CD4-positive, alpha-beta T cell treated with Interleukin-6 at 100 ng/mL for 8 hours (primary cell): ENCODE results near the gene RFFL.
"Not testable (repeated sequence)": the region's sequence is repeated elsewhere in the genome, so short reads cannot be mapped to it uniquely, and the experiment has no call there.

Source experiments
- DNase-seq: peaks from one replicate; pipeline ENCODE4 v3.0.0-alpha.2; 2020; ENCODE audit warnings: mixed read lengths, low spot score

Gene RFFL

GRCh38 chr17:35063514-35064223 is at the start of gene RFFL:
TSS of gene RFFL (minus strand) at chr17:35063707. CDS start at chr17:35026553, 37,154 bp downstream.
- peak; percentile 92 for DNase-seq

- DNase-seq = not testable (repeated sequence)
These were observed 47.3 kb upstream of the RFFL start for GRCh38 chr17:35110791-35111190.

- DNase-seq = no peak
These were observed 41.4 kb upstream of the RFFL start for GRCh38 chr17:35104844-35105450.

- DNase-seq = no peak
These were observed 39.8 kb upstream of the RFFL start for GRCh38 chr17:35103271-35103670.

- no peak for DNase-seq
These were observed 38.2 kb upstream of the RFFL start for GRCh38 chr17:35101725-35102124.

GRCh38 chr17:35101036-35101435 is 37.5 kb upstream of the RFFL start:
- no peak for DNase-seq

GRCh38 chr17:35099908-35100307 is 36.4 kb upstream of the RFFL start:
- DNase-seq = no peak

GRCh38 chr17:35097776-35098175 is 34.3 kb upstream of the RFFL start:
- no peak for DNase-seq

- no peak for DNase-seq
These were observed 32.2 kb upstream of the RFFL start for GRCh38 chr17:35095741-35096140.

GRCh38 chr17:35094902-35095301 is 31.4 kb upstream of the RFFL start:
- DNase-seq = no peak

- DNase-seq = not testable (repeated sequence)
These were observed 27.2 kb upstream of the RFFL start for GRCh38 chr17:35090707-35091106.

GRCh38 chr17:35089586-35090296 is 26.2 kb upstream of the RFFL start:
- DNase-seq = peak; percentile 28

- DNase-seq = peak; percentile 88
These were observed 25.5 kb upstream of the RFFL start for GRCh38 chr17:35088881-35089585.

GRCh38 chr17:35088356-35088880 is 24.9 kb upstream of the RFFL start:
- DNase-seq = peak; percentile 10

- peak; percentile 20 for DNase-seq
These were observed 24.3 kb upstream of the RFFL start for GRCh38 chr17:35087731-35088355.

- DNase-seq = peak; percentile 3
These were observed 23.5 kb upstream of the RFFL start for GRCh38 chr17:35086931-35087573.

- DNase-seq = no peak
These were observed 22.7 kb upstream of the RFFL start for GRCh38 chr17:35086164-35086563.

GRCh38 chr17:35084987-35085386 is 21.5 kb upstream of the RFFL start:
- DNase-seq = no peak

- no peak for DNase-seq
These were observed 19.6 kb upstream of the RFFL start for GRCh38 chr17:35083071-35083470.

GRCh38 chr17:35082073-35082657 is 18.7 kb upstream of the RFFL start:
- DNase-seq = peak; percentile 20

- no peak for DNase-seq
These were observed 18.1 kb upstream of the RFFL start for GRCh38 chr17:35081638-35082037.
